GM21526 (cell line): ENCODE results near the gene ADGRL3.
"Not testable (repeated sequence)": the region's sequence is repeated elsewhere in the genome, so short reads cannot be mapped to it uniquely, and the experiment has no call there.

Source experiments
- ATAC-seq: cut with Tn5 transposase; IDR thresholded peaks from one replicate; pipeline ENCODE4 v1.9.1; 2021; ENCODE audit warnings: moderate library complexity; ENCODE audit not compliant: unreplicated experiment, low FRiP score

ADGRL3 gene

DNA sequence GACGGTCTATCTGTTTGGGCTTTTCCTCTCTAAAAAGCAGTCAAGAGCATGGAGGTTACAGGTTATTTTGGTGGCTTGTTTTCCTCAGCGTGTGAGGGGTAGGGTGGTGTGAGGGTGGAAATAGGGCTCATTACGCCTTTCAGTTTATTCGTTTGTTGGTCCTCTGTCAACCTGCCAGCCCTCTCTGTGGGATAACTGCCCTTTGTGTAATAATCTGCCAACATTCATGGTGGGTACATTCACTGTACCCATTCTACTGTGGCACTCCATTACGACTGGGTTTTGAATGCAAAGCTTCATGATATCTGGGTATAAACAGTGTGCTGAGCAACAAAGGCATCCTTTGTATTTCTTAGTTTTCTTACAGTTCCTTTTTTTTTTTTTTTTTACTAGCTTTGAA, 136.4 kb downstream of the ADGRL3 start:
- no peak for ATAC-seq

DNA sequence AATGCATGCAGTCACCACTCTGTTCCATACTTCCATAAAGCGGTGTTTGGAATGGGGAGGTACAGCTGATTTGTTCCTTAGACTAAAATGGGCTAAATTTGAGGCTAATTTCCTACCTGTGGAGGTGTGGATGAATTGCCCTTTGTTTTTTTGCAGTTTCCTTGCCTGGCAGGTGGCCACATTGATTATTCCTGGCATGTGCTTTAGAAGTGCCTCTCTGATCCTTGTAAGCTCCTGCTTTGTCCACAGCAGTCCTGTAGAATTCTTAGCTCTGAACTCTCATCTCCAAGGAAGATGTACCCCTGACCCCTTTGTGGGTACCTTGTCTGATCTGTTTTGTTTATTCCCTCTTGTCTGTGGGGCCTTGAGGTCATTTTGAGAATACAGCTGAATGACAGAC, 136.8 kb downstream of the ADGRL3 start:
- no peak for ATAC-seq

GRCh38 chr4:61342061-61342460, 141.9 kb downstream of the ADGRL3 start:
- ATAC-seq: no peak

DNA sequence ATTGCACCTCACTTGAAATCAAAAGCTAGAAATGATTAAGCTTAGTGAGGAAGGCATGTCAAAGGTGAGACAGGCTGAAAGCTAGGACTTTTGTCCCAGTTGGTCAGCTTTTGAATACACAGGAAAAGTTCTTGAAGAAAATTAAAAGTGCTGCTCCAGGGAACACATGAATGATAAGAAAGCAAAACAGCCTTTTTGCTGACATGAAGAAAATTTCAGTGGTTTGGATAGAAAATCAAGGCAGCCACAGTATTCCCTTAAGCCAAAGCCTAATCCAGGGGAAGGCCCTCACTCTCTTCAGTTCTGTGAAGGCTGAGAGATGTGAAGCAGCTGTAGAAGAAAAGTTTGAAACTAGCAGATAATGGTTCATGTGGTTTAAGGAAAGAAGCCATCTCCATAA, 150.8 kb downstream of the ADGRL3 start:
- ATAC-seq: no peak

GRCh38 chr4:61356696-61357095, 156.6 kb downstream of the ADGRL3 start:
- ATAC-seq: no peak

DNA sequence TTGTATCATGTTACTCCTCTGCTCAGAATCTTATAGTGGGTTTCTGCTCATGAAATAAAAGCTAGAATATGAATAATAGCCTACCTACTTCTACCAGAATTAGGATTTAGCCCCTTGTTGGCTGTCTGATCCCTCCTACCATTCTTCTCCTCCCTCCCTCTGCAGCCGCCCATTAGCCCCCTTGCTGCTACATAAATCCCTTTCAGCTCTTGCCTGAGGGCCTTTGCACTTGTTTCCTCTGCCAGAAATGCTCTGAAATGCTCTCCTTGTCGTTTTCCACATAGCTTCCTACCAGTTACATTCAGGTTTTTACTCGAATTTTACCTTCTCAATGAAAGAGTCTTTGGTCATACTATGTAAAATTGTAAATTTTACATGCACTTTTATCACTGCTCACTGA, 159.2 kb downstream of the ADGRL3 start:
- ATAC-seq: no peak

DNA sequence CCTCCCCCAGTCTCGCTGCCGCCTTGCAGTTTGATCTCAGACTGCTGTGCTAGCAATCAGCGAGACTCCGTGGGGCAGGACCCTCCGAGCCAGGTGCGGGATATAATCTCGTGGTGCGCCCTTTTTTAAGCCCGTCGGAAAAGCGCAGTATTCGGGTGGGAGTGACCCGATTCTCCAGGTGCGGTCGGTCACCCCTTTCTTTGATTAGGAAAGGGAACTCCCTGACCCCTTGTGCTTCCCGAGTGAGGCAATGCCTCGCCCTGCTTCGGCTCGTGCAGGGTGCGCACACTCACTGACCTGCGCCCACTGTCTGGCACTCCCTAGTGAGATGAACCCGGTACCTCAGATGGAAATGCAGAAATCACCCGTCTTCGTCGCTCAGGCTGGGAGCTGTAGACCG, 172.7 kb downstream of the ADGRL3 start:
- ATAC-seq: not testable (repeated sequence)

DNA sequence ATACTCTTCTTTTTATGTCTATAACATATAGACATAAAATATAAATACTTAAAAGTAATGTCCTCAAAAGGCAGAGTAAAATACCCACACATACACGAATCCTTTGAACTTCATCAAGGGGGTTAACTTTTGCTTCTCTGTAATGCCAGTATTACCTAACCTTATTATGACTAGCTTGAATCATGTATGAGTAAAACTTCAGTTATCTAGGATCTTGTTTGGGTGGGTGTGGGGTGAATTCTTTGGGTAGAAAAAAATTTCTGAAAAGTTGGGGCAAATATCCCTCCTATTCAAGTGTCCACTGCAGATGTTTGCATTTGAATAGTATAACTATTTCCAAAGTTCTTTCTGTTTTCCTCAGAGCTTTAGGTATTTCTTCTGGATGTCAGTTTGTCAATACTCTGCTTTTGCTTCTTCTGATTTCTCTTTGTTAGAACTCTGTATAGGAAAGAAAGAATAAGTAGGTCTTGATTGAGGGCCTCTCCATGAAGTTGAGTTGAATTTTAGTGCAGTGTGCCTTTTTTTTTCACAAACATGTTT, 173.8 kb downstream of the ADGRL3 start:
- ATAC-seq: no peak

DNA sequence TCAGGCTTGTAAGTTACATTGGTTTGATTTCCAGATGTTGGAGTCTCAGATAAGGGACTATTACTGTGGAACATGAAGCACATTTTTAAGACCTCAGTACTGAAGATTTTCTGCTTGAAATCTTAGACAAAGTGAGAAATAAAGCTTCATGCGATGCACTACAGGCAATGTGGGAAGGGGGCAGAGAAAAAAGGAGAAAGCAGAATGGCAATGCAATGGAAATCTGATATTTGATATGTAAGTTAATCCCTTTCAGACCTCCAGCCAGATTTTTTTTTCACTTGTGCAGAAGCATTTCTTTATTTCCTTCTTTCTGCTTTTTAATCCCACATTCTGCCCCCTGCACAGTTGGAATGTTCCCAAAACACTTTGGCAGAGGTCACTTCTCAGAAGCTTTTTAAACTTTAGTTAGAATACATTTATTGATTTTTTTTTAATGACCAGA, 174.3 kb downstream of the ADGRL3 start:
- no peak for ATAC-seq

DNA sequence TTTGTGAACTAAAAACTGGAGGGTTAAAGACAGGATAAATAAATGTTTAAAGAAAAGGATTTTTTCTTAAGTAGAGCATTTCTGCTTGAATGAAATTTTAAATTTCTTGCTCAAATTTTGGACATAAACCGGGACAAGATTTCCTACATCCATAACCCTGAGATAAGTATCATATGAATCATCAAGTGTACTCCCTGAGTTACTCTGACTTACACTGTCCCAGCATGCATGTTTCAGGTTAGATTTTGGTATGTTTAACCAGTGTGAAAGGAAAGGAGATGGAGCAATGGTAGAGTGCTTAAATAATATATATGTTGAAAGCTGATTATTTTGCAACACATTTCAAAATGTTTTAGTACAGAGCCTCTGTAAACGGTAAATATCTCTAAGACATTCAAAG, 175.2 kb downstream of the ADGRL3 start:
- ATAC-seq: no peak

- no peak for ATAC-seq
These were observed 176.2 kb downstream of the ADGRL3 start for GRCh38 chr4:61376301-61376700.

DNA sequence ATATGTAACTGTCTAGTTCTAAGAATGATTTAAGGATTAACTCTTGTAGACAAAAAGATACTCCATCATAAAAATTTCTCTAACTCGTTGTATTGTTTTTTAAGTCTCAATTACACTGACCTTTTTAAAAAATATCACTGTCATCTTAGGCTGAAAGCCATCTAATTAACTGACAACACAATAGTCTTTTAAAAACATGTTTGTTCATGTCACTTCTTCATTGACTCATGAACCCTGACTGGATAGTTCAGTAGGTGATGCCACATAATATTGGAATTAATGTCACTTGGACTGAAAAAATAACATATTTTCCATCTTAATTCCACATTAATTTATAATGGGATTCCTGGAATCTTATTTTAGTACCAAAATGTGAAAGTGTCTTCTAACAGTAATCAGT, 179.3 kb downstream of the ADGRL3 start:
- ATAC-seq: no peak

GRCh38 chr4:61380865-61381264, 180.7 kb downstream of the ADGRL3 start:
- no peak for ATAC-seq

- ATAC-seq: no peak
These were observed 185.1 kb downstream of the ADGRL3 start for GRCh38 chr4:61385256-61385655.

DNA sequence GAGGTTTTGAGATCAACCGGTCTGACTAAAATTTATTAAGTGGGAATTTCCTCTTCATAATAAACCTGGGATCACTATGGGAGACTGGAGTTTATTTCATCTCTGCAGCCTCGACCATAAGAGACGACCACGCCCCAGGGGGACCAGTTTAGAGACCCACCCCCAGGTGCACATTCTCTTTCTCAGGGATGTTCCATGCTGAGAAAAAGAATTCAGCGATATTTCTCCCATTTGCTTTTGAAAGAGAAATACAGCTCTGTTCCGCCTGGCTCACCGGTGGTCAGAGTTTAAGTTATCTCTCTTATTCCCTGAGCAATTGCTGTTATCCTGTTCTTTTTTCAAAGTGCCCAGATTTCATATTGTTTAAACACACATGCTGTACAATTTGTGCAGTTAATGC, 187.2 kb downstream of the ADGRL3 start:
- not testable (repeated sequence) for ATAC-seq

- no peak for ATAC-seq
These were observed 189.5 kb downstream of the ADGRL3 start for GRCh38 chr4:61389640-61390039.

- ATAC-seq: no peak
These were observed 195.6 kb downstream of the ADGRL3 start for GRCh38 chr4:61395754-61396153.

DNA sequence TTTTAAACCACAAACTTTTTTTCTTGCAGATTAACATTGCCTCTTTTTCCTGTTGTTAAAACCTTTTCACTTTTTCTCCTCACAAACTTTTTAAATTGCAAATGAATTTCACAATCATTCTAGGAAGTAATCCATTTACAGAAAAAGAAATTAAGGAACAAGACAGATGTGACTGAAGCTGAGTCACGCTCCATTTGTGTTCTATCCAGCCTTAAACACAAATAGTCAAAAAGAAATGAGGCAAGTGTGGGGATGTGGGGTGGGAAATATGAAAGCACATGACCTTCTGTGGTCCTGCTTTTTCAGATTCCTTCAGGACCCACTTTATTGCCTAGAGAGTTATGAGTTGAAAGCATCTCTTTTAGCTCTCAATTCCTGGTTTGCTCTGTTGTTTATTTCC, 197.0 kb downstream of the ADGRL3 start:
- ATAC-seq: no peak

DNA sequence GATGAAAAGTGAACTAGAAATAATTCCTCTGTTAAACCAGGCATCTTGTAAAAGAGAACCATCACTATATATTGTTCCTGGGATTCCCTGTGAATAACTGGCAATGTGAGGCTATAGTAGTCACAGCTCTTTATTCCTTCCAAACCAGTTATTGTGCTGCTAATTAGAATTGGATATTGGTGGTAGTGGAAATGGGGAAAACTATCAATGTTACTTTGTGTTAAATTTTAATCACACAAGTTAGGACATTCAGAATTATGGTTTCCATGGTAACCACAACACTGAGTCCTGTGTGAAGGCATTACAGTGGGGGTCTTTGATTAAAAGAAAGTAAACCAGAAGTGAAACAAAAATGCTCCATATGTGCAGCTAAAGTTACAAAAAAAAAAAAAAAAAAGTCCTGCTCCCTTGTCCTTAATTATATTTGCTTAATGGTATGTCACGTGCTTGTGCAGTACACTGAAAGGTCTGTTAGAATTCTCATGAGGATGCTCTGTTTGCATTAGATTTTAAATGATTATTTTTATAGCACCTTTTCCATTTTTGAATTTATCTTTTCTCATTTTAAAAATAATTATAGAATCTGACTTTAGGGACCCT, 200.4 kb downstream of the ADGRL3 start:
- no peak for ATAC-seq

DNA sequence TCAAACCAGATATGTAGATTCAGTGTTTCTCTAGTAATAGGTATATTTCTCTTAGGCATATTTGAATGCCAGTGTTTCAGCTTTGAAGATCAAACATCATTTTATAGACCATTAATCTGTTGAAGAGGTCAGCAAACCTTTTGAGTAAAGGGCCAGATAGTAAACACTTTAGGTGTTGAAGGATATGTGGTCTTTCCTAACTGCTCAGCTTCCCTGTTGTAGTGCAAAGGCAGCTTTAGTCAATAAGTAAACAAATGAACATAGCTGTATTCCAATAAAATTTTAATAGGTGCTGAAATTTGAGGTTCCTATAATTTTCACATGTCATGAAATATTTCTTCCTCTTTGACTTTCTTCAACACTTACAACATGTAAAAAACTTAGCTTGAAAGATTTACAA, 201.6 kb downstream of the ADGRL3 start:
- no peak for ATAC-seq

- no peak for ATAC-seq
These were observed 205.2 kb downstream of the ADGRL3 start for GRCh38 chr4:61405307-61405706.

GRCh38 chr4:61406677-61407076, 206.6 kb downstream of the ADGRL3 start:
- ATAC-seq: no peak
